ENCODE results near the gene KRTAP10-3. TPM values are rescaled to one million over a fixed set of nuclear protein-coding genes. Genes with fewer than 3 reads are reported as not detected.

Gene KRTAP10-3
- polyA plus RNA-seq, 2 of the 4 experiments (the other 2 are of a cell fraction): not detected

- H3K9me3 ChIP-seq: no peaks in the 10 kb centered on the region
- no peaks in the 10 kb centered on the region for H3K4me1 ChIP-seq
- no peak for ATAC-seq
- no peak for FAIRE-seq
- H3K27ac ChIP-seq: no peak overlapping the region
- no peak for TF ChIP-seq CBX8 (IDR thresholded peaks at IDR 0.05)
- TF ChIP-seq CEBPB (IDR thresholded peaks at IDR 0.05): no peak
- TF ChIP-seq HOXB13 (CRISPR knock-in tag; IDR thresholded peaks at IDR 0.05; ENCODE audit: low read depth): no peak
- TF ChIP-seq RARB (CRISPR knock-in tag; IDR thresholded peaks at IDR 0.05): no peak
- no peak for TF ChIP-seq EP300 (IDR thresholded peaks at IDR 0.05)
- TF ChIP-seq, protein P1, sequence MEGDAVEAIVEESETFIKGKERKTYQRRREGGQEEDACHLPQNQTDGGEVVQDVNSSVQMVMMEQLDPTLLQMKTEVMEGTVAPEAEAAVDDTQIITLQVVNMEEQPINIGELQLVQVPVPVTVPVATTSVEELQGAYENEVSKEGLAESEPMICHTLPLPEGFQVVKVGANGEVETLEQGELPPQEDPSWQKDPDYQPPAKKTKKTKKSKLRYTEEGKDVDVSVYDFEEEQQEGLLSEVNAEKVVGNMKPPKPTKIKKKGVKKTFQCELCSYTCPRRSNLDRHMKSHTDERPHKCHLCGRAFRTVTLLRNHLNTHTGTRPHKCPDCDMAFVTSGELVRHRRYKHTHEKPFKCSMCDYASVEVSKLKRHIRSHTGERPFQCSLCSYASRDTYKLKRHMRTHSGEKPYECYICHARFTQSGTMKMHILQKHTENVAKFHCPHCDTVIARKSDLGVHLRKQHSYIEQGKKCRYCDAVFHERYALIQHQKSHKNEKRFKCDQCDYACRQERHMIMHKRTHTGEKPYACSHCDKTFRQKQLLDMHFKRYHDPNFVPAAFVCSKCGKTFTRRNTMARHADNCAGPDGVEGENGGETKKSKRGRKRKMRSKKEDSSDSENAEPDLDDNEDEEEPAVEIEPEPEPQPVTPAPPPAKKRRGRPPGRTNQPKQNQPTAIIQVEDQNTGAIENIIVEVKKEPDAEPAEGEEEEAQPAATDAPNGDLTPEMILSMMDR (IDR thresholded peaks at IDR 0.05): no peak
- no peak for TF ChIP-seq RAD21 (conservative IDR thresholded peaks at IDR 0.05 in 1 of 2, IDR thresholded peaks at IDR 0.05 in 1 of 2)
- no peak overlapping the region for H3K4me2 ChIP-seq
- ChIA-PET CTCF (no interaction called here), POLR2A (no interaction called here)
- no peak overlapping the region for H3K4me3 ChIP-seq
- WGBS (ENCODE audit: missing lambda C conversion rate): 50% methylated on average over 2 of the region's 2 CpGs
- no peak for DNase-seq (ENCODE audit: low read depth in 1 of 2, low spot score in 1 of 2)
Measured at GRCh38 chr21:44589094-44589493, 30.5 kb upstream of the KRTAP10-3 start.

DNA sequence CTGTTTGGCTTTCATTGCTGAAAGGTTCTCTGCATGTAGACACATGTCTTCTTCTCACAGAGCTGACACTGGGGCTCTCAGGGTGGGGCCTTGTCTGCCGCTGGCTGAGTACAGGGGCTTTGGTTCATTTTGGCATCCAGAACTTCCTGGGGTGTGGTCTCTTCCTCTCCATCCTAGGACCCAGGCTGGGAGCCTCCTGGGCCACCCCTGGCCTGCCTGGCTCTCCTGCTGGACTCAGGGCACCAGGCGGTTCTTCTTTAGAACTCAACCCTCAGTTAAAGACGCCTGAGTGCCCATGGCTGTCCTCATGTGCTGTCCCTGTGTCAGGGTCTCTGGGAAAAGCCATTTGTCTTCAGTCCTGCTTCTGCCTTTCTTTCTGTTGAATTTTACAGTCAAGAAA is 27.3 kb upstream of the KRTAP10-3 start:
- H3K4me3 ChIP-seq: no peak overlapping the region
- H3K4me2 ChIP-seq: no peak overlapping the region
- WGBS (ENCODE audit: missing lambda C conversion rate): 33% methylated on average over 3 of the region's 3 CpGs
- TF ChIP-seq HOXB13 (CRISPR knock-in tag; IDR thresholded peaks at IDR 0.05; ENCODE audit: low read depth) (no peak), POLR2AphosphoS2 (conservative IDR thresholded peaks at IDR 0.05; ENCODE audit: low read length) (no peak), HOXA7 (CRISPR knock-in tag; IDR thresholded peaks at IDR 0.05) (no peak)
- TF ChIP-seq, protein P2, sequence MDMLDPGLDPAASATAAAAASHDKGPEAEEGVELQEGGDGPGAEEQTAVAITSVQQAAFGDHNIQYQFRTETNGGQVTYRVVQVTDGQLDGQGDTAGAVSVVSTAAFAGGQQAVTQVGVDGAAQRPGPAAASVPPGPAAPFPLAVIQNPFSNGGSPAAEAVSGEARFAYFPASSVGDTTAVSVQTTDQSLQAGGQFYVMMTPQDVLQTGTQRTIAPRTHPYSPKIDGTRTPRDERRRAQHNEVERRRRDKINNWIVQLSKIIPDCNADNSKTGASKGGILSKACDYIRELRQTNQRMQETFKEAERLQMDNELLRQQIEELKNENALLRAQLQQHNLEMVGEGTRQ (IDR thresholded peaks at IDR 0.05): no peak
- ChIA-PET POLR2A (no interaction called here), CTCF (no interaction called here)
- ATAC-seq (no peak), FAIRE-seq (no peak), DNase-seq (ENCODE audit: low read depth in 1 of 2, low spot score in 1 of 2) (no peak)
- no peaks in the 10 kb centered on the region for H3K4me1 ChIP-seq
- H3K27ac ChIP-seq: no peak overlapping the region
- peaks cover 10% of the 10 kb centered on the region; the same call in 2 of the 3 replicates for H3K9me3 ChIP-seq

GRCh38 chr21:44583800-44584147 is 25.2 kb upstream of the KRTAP10-3 start:
- no peaks in the 10 kb centered on the region for H3K4me1 ChIP-seq
- DNase-seq (ENCODE audit: low read depth in 1 of 2, low spot score in 1 of 2) (no peak), ATAC-seq (peak in 1 of 2 experiments; percentile 54; a peak in 1 of 6 replicates), FAIRE-seq (no peak)
- H3K27ac ChIP-seq: no peak overlapping the region
- no peak overlapping the region for H3K4me2 ChIP-seq
- 15% methylated on average over 6 of the region's 6 CpGs for WGBS (ENCODE audit: missing lambda C conversion rate)
- H3K9me3 ChIP-seq: peaks cover 12% of the 10 kb centered on the region; the same call in 2 of the 3 replicates
- CTCF ChIA-PET: interaction anchor here (1.0 kb wide), 2 partner anchors 11 to 159 kb away, joined by 3 to 4 read pairs; no protein-coding TSS in a partner anchor
- H3K4me3 ChIP-seq: no peak overlapping the region
- POLR2A ChIA-PET: no interaction called here
- TF ChIP-seq TFCP2L1 (CRISPR knock-in tag; IDR thresholded peaks at IDR 0.05) (no peak), ZC3H11A (IDR thresholded peaks at IDR 0.05) (no peak), POLR2A (IDR thresholded peaks at IDR 0.05; ENCODE audit: low read length) (no peak), ESRRA (IDR thresholded peaks at IDR 0.05; ENCODE audit: borderline replicate concordance, low read length) (no peak), NR3C1 (IDR thresholded peaks at IDR 0.05) (no peak), POLR2AphosphoS2 (conservative IDR thresholded peaks at IDR 0.05; ENCODE audit: low read length) (no peak), BCL3 (IDR thresholded peaks at IDR 0.05) (no peak), MAFK (IDR thresholded peaks at IDR 0.05; ENCODE audit: partially characterized antibody) (no peak), GATA3 (IDR thresholded peaks at IDR 0.05; ENCODE audit: borderline replicate concordance) (no peak), MAX (IDR thresholded peaks at IDR 0.05) (no peak), HEYL (CRISPR knock-in tag; IDR thresholded peaks at IDR 0.05) (no peak), JUN (IDR thresholded peaks at IDR 0.05) (no peak)
- TF ChIP-seq, protein P1 (IDR thresholded peaks at IDR 0.05): no peak
- TF ChIP-seq, protein P3, sequence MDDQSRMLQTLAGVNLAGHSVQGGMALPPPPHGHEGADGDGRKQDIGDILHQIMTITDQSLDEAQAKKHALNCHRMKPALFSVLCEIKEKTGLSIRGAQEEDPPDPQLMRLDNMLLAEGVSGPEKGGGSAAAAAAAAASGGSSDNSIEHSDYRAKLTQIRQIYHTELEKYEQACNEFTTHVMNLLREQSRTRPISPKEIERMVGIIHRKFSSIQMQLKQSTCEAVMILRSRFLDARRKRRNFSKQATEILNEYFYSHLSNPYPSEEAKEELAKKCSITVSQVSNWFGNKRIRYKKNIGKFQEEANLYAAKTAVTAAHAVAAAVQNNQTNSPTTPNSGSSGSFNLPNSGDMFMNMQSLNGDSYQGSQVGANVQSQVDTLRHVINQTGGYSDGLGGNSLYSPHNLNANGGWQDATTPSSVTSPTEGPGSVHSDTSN (IDR thresholded peaks at IDR 0.05): no peak
- TF ChIP-seq, protein P4, sequence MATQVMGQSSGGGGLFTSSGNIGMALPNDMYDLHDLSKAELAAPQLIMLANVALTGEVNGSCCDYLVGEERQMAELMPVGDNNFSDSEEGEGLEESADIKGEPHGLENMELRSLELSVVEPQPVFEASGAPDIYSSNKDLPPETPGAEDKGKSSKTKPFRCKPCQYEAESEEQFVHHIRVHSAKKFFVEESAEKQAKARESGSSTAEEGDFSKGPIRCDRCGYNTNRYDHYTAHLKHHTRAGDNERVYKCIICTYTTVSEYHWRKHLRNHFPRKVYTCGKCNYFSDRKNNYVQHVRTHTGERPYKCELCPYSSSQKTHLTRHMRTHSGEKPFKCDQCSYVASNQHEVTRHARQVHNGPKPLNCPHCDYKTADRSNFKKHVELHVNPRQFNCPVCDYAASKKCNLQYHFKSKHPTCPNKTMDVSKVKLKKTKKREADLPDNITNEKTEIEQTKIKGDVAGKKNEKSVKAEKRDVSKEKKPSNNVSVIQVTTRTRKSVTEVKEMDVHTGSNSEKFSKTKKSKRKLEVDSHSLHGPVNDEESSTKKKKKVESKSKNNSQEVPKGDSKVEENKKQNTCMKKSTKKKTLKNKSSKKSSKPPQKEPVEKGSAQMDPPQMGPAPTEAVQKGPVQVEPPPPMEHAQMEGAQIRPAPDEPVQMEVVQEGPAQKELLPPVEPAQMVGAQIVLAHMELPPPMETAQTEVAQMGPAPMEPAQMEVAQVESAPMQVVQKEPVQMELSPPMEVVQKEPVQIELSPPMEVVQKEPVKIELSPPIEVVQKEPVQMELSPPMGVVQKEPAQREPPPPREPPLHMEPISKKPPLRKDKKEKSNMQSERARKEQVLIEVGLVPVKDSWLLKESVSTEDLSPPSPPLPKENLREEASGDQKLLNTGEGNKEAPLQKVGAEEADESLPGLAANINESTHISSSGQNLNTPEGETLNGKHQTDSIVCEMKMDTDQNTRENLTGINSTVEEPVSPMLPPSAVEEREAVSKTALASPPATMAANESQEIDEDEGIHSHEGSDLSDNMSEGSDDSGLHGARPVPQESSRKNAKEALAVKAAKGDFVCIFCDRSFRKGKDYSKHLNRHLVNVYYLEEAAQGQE (IDR thresholded peaks at IDR 0.05): no peak
- TF ChIP-seq, protein P2 (IDR thresholded peaks at IDR 0.05): no peak

Data from A549 (cell line).